Globus pallidus (tissue), 1 donor: Measurements from ENCODE around the gene FZD8.
A peak's percentile ranks its signal among the peaks of the same experiment; 100 is the strongest.

ENCODE experiments used
- DNase-seq: peaks from one replicate; pipeline ENCODE4 v3.0.0-alpha.2; 2015; ENCODE audit warnings: low spot score

The FZD8 gene

DNA sequence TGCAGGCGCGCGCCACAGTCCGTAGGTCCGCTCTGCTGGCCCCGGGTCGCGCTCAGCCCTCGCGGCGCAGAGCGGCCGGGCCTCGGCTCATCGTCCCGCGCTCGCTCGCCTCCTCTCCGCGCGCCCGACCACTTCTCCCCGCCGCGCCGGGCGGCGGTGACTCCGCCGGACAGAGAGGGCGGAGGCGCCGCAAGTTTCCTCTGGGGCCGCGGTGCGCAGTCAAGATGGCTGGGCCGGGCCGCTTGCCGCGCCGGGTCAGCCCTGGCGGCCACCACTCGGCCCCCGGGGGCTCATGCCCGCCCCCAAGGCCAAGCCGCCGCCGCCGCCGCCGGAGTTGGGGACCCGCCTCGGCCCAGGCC lies 441 bp downstream of the FZD8 start:
- no peak for DNase-seq

DNA sequence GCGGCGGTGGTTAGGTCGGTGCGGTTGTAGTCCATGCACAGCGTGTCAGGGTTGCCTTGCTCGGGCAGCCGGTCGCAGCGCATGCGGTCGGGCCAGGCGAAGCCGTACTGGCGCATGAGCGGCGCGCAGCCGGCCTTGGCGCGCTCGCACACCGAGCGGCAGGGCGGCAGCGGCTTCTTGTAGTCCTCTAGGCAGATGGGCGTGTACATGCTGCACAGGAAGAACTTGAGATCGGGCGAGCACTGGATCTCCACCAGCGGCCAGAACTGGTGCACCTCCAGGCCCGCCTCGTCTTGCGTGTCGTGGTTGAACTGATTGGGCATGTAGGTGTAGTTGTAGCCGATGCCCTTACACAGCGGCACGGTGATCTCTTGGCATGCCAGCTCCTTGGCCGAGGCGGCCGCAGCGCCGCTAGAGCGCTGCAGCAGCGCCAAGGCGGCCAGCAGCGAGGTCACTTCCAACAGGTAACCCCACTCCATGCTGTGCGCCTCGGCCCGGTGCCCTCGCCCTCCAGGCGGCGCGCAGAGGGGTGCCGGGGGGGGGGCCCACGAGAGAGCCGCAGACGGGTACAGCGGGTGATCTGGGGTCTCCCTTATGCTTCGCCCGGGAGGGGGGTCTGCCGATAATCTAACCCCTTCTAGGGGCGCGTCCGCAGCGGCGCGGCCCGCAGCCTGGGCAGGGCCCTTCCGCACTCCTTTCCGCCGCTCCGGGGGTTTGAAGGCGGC lies 983 bp downstream of the FZD8 start:
- no peak for DNase-seq

DNA sequence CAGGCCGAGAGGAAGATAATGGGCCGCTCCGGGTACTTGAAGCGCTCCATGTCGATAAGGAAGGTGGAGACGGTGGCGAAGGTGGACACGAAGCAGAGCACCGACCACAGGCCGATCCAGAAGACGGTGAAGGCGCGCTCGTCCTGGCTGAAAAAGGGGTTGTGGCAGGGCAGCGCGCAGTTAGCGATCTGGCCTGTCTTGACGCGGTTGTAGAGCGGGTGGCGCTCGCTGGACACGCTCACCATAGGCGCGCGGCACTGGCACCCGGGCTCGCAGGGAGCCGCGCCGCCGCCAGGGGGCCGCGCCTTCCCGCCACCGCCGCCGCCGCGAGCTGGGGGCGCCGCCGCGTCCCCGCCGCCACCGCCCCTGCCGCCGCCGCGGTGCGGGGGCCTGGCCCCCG lies 1.6 kb downstream of the FZD8 start:
- peak; percentile 55 for DNase-seq

DNA sequence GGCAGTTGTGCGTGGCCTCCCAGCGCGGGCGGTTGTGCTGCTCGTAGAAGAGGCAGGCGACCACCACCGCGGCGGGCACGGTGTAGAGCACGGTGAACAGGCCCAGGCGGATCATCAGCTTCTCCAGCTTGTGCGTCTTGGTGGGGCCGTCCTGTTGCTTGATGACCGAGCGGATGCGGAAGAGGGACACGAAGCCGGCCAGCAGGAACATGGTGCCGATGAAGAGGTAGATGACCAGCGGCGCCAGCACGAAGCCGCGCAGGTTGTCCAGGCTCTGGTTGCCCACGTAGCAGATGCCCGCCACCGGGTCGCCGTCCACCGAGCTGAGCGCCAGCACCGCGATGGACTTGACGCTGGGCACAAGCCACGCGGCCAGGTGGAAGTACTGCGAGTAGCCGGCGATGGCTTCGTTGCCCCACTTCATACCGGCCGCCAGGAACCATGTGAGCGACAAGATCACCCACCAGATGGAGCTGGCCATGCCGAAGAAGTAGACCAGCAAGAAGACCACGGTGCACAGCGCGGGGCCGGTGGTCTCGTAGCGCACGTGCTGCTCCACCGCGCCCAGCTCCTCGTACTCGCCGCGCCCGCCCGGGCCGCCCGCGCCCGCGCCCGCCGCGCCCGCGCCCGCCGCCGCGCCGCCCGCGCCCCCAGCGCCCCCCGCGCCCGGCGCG lies 2.2 kb downstream of the FZD8 start:
- DNase-seq = no peak

DNA sequence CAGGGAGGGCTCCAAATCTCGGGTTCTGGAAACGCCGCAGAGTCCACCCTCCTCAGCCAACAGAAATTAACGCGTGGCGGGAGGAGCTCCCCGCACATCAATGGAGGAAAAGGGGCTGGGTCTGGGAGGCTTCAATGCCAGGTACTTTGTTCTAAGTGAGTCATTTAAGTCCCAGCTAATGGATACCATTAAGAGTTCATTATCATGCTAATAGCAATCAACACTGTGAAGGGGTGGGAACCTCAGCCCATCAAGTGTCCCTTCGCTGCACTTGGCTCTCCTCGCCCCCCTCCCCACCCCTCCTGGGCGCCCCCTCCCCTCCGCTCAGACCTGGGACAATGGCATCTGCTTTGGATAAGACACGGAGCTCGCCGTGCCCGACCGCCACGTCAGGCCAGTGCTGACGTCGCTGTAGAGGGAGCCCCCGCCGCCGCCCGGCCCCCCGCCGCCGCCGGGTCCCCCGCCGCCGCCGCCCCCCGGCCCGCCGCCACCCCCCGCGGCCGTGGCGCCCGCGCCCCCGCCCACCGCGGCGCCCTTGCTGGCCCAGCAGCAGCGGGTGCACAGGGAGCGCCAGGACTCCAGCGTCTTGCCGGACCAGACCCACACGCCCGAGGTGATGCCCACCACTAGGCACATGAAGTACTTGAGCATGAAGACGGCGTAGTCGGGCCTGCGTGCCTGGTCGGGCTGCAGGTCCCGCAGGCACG lies 2.9 kb downstream of the FZD8 start:
- no peak for DNase-seq

DNA sequence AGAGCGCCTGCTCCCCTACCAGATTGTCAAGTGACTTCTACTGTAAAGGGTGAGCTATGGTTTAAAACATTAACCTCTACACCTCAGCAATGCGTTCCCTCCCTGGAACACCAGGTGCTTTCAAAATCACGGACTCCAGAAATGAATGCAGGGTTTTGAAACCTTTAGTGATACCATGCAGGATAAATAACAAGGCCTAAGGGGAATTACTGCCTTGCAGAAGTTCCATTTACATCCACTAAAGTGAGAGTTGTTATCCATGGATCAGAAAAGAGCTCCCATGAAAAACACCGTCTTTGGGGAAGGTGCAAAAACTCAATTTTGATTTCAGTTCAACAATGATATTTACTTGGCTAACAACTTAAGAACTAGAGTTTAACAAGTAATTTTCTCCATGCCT lies 4.0 kb downstream of the FZD8 start:
- no peak for DNase-seq

DNA sequence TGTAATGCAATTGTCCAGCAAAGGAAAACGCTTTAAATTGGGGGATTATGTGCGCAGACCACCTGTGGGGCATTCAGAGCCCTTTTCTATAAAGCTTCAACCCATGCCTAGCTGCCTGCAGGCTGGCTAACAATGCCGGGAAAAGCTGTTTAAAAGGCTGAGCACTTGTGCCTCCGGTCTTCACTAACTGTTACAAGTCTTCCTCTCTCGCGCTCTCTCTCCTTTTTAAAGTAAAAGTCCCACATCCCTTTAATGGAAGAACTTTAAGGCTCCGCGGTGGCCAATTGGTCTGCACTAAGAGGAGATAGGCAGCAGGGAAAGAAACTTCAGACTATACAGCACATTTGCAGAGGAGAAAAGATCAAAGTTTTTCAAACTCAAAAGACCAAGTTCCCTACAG lies 4.6 kb downstream of the FZD8 start:
- no peak for DNase-seq

DNA sequence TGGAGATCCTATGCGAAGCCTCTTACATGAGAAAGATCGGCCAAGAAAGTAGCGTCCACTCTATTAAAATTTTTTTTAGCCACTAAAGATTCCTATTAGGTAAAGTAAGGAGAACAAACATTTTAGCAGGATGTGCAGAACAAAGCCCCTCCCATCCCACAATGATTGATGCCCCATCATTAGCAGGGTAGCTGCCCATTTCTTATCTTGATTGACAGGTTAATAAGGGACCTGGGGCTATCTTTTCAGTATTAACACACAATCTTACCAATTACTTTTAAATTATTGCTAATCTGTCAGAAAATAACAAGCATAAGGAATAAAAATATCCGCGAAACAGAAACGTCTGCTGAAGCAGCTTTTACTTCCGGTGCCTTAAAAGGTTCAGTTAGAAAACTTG lies 5.1 kb downstream of the FZD8 start:
- DNase-seq = no peak

DNA sequence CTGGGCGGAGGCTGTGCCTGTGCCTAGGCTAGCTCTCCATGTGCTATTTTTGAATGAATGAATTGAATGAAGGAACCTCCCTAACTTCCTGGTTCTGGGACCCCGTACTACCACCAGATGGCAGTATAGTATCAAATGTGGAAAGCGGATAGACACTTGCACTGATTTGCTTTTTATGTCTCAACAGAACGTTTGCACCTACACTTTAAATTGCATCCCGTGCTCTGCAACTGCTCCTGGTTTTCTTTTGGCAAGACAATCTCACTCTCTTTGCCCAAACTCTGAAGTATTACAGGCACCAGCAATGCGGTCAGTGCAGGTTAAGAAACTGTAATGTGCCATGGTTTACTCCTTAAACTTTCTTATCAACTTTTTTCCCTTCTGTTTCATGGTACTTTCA lies 6.5 kb downstream of the FZD8 start:
- peak; percentile 68 for DNase-seq

DNA sequence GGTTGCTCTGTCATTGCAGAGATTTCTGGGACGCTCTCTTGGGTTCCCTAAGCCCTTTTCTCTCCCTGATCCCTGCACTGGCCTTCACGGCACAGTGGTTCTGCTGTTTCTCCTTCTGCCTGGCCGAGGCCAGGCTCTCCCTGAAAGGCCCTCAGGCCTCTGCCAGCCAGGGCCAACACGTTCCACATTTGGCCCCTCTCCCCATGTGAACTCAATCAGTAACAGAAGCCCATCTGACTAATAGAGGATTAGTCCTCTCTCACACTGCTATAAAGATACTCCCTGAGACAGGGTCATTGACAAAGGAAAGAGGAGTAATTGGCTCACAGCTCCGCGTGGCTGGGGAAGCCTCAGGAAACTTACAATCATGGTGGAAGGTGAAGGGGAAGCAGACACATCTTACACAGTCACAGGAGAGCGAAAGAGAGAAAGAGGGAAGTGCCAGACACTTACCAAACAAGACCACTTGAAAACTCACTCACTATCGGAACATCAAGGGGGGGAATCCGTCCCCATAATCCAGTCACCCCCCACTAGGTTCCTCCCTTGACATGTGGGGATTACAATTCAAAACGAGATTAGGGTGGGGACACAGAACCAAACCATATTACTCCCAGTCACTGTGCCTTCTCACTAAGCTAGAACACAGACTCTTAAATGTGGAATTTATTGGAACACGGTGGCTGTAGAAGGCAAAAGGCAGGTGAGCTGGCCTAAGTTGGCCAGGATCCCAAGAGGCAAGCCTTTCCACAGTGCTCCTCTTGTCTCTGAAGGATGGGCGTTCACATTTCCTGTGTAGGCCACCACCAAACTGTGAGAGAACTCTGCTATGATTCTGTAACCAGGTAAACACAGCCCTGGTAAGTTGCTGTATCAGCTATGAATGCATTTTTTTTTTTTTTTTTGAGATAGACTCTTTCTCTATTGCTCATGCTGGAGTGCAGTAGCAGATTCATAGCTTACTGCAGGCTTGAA lies 8.8 kb downstream of the FZD8 start:
- no peak for DNase-seq

DNA sequence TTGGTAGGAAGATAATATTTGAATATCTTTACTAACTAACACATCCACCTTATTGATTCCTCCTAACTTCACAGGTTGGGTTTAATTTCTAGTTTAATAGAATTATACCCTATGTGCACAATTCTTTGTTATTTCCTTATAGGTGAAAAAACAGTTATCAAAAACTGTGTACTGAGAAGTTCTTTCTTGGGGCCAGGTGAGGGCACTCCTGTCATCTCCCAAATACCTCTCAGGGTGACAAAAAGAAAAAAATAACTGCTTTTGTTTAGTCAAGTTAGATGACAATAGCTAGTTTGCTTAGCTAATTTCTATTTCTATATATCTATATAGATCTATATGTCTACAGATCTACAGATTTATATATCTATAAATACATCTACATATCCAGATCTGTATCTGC lies 10.1 kb downstream of the FZD8 start:
- DNase-seq = no peak

DNA sequence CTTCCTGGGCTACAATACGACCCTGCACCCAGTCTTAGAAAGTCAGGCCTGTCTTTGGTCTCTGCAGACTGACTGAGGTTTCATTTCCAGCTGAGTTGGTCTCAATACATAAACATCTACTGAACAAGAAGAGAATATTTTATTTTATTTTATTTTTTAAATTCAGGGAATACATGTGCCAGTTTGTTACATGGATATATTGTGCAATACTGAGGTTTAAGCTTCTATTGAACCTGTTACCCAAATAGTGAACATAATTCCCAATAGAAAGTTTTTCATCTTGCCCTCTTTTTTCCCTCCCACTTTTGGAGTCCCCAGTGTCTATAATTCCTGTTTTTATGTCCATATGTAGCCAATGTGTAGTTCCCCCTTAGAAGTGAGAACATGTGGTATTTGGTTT lies 10.7 kb downstream of the FZD8 start:
- DNase-seq = no peak

DNA sequence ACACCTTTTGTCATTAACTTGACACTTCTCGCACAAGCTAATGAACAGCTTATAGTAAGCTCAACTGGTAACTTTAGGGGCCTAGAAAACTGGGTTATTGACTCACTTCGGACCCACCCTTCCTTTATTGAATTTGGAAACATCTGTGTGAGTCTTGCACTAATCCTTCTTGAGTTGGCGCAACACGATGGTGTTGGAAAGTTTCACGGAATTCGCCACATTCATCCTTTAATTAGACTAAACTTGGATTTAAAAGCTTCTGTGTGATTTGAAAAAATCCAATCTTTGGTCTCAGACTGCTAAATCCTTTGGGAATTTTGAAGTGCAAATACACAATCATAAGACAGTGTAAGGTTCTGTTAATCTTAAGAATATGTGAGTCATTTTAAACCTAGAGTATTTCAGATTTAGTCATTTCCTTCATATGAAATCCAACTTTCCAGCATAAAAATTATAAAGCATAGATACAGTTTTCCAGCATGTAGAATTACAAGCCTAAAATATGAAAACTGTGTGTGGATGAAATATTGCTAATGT lies 15.1 kb downstream of the FZD8 start:
- no peak for DNase-seq

DNA sequence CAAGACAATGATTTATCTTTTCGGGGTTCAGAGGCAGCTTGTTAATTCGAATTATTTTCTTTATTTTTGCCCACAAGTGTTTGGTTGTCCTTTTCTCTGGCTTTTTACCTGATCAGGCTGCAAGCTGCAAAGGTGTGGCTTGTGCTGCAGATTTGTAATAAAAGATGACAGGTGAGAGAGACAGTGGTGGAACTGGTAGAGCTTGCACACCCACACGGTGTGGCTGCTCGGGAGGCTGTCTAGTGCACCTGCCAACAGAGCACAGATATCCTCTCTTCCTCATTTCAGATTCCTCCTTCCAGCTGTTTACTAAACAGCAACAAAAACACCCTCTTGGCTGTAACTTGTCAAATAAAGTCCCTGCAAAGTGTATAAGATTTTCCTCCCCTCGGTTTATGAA lies 27.8 kb downstream of the FZD8 start:
- no peak for DNase-seq

DNA sequence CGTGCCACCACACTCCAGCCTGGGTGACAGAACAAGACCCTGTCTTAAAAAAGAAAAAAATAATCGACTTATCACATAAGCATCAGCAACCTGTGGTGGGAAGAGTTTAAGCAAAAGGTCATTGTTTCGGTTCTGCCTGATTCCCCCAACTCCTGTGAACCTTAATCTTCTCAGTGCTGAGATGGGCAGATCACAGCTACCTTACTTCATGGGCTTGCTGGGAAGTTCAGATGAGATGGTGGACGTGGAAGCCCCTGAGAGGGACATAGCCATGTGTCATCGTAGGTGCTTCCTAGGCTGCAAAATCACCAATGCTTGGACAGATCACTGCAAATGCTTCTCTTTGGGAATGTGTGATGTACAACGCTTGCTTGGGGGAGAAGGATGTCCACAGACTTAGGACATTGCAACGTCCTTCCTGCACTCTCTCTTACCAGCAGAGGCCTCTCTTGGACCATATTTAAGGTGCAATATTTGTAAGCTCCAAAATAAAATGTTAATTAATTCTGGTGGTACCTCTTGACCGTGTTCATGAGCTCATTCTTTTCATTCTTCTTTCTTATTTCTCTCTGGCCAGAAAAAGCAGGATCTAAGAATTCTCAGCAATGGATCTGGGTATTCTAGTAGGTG lies 28.4 kb downstream of the FZD8 start:
- DNase-seq = no peak

DNA sequence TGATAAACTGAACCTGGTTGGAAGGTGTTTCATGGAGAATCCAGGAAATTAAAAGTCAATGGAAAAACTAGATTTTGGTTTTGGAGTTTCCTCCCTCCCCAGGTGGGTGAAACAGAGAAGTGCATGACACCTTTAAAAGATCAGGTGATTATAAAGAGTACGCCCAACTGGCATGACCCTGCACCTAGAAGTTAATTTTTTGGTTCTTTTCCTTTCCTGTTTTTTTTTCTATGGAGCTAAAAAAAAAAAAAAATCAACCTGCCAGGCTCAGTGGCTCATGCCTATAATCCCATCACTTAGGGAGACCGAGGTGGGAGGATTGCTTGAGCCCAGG lies 29.0 kb downstream of the FZD8 start:
- no peak for DNase-seq

DNA sequence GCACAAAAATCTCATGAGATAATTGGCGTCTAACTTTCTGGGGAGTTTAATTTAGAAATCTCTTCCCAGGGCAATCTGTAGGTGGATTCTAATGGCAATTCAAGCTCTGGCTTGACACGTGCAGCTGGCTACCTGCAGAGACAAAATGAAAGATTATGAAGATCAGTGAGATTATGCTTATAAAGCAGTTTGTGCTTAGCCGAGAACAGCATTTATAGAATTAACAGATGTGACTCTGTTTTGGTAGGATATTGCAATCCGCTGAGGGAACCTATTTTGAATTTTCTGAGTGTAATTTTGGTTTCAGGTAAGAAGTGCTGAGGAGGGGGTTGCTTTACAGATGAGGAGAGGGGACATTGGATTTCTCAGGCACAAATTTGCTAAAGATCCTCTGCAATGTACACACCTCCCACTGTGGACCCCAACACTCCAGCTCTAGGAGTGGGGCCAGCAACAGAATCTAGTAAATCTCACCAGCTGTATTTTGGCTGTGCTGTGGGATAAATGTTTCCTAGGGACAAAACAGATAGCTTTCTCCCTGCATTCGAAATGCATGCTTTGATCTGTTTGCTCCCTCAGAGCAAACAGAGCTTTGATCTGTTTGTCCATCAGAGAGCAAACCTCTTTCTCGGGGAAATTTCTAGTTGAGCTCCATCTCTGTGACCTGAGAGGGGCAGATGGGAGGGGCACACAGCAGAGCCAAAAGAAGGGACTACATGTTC lies 29.6 kb downstream of the FZD8 start:
- DNase-seq = no peak

DNA sequence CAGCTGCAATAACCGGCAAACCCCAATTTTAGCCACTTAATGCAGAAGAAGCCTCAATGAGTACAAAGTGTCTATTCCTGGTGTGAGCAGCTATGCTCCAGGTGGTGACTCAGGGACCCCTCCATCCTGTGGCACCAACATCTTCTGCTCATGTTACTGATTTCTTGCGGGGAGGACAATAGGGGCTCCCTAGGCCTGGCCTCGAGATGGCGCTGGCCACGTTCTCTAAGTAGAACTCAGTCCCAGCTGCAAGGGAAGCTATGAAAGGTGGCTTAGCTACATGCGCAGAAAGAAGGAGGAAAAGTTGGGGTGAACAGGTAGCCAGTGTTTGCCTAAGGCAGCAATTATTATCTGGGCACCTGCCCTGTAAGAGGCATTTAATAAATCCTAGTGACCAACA lies 30.3 kb downstream of the FZD8 start:
- no peak for DNase-seq

DNA sequence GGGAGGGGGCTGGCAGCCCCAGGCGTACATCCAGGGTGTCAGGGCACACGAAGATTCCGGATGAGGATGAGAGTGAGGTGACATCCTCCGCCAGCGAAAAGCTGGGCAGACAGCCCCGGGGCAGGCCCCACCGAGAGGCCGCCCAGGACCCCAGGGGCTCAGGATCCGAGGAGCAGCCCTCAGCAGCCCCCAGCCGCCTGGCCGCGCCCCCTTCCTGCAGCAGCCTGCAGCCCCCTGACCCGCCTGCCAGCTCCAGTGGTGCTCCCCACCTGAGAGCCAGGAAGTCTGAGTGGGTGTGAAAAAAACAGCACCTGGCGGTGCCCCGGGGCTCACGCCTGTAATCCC lies 33.8 kb downstream of the FZD8 start:
- no peak for DNase-seq

DNA sequence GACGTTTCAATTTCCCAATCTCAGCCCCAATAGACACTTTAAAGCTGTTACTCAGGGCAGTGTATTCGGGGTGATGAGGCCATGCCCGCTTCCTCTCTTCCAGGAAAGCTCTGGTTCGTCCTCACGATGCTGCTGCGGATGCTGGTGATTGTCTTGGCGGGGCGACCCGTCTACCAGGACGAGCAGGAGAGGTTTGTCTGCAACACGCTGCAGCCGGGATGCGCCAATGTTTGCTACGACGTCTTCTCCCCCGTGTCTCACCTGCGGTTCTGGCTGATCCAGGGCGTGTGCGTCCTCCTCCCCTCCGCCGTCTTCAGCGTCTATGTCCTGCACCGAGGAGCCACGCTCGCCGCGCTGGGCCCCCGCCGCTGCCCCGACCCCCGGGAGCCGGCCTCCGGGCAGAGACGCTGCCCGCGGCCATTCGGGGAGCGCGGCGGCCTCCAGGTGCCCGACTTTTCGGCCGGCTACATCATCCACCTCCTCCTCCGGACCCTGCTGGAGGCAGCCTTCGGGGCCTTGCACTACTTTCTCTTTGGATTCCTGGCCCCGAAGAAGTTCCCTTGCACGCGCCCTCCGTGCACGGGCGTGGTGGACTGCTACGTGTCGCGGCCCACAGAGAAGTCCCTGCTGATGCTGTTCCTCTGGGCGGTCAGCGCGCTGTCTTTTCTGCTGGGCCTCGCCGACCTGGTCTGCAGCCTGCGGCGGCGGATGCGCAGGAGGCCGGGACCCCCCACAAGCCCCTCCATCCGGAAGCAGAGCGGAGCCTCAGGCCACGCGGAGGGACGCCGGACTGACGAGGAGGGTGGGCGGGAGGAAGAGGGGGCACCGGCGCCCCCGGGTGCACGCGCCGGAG lies 34.4 kb downstream of the FZD8 start:
- DNase-seq = no peak
